Measurements from ENCODE around the gene GCLM.

DNA sequence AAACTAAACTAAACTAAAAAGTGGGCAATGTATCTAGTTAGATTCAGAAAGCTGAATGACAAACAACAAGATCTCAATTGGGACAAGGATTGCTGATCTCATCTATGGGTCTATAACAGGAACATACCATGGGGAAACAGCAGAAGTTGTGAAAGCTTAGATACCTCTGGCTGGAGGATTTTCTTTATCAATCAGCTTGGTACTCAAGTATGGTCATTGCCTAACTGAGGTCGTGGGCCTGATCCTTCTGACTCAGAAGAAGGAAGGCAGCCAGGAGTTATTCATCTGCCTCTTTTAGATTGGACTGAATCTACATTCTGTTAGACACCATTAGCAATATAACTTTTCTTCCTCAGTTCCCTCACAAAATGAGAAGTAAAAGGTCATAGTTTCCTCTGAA is 69.9 kb downstream of the GCLM start:
- TF ChIP-seq CTCF (optimal IDR thresholded peaks at IDR 0.05 in 1 of 3, IDR thresholded peaks at IDR 0.05 in 1 of 3, conservative IDR thresholded peaks at IDR 0.05 in 1 of 3; ENCODE audit: extremely low read depth in 1 of 3, insufficient read depth in 2 of 3, low read length in 3 of 3) (no peak), EZH2 (IDR thresholded peaks at IDR 0.05; ENCODE audit: low read length) (no peak)
